GM18505 (cell line): Measurements from ENCODE around the gene MRPL23.

Experiments used
- ATAC-seq: cut with Tn5 transposase; IDR thresholded peaks from one replicate; pipeline ENCODE4 v1.9.1; 2021; ENCODE audit not compliant: unreplicated experiment
- POLR2A ChIP-seq: IDR thresholded peaks from 4 replicates; pipeline ENCODE4 v1.6.1; 2011; ENCODE audit warnings: borderline replicate concordance; ENCODE audit not compliant: insufficient read depth, insufficient read length; ENCODE audit errors: extremely low read depth

Gene MRPL23

GRCh38 chr11:1917523-1918435 is 29.4 kb upstream of the MRPL23 start:
- ATAC-seq: no peak
- TF ChIP-seq POLR2A: no peak

GRCh38 chr11:1918436-1919315 is 28.5 kb upstream of the MRPL23 start:
- no peak for TF ChIP-seq POLR2A
- ATAC-seq: no peak

DNA sequence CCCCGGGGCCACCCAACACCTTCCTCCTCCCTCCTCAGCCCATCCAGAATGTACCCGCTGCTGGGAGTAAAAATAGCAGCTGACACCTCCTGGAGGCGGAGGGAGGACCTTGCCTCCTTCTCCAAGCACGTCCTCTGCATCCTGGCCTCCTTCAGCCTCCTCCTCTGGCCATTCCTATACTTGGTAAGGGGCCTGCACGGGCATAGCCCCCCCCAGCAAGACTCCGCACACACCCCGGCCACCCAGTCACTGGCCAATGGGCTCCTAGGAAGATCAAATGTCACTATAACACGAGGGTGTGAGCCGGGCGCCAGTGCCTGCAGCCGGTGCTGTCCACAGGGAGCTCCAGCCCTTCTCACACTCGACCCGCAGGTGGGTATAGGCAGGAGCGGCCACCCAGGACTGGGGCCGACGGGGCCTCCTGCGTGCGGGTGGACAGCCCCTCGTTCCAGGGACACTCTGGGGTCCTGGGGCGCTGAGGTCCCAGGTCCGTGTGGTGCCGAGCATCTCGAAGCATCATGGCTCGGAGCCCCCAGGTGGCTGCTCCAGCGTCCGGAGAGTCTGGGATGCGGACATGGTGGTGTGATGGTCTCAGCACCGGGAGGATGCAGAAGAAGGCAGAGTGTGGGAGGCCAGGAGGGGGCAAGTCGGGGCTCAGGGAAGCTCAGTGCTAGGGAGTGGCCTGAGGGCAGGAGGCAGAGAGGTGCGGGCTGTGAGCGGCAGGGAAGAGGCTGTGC is 27.6 kb upstream of the MRPL23 start, which contains the start of gene TNNT3:
TNNT3 (plus strand) TSS at position 313 of the 737 bp plus-strand sequence. CDS start 3,172 bp downstream, outside the sequence.
- no peak for TF ChIP-seq POLR2A
- no peak for ATAC-seq

DNA sequence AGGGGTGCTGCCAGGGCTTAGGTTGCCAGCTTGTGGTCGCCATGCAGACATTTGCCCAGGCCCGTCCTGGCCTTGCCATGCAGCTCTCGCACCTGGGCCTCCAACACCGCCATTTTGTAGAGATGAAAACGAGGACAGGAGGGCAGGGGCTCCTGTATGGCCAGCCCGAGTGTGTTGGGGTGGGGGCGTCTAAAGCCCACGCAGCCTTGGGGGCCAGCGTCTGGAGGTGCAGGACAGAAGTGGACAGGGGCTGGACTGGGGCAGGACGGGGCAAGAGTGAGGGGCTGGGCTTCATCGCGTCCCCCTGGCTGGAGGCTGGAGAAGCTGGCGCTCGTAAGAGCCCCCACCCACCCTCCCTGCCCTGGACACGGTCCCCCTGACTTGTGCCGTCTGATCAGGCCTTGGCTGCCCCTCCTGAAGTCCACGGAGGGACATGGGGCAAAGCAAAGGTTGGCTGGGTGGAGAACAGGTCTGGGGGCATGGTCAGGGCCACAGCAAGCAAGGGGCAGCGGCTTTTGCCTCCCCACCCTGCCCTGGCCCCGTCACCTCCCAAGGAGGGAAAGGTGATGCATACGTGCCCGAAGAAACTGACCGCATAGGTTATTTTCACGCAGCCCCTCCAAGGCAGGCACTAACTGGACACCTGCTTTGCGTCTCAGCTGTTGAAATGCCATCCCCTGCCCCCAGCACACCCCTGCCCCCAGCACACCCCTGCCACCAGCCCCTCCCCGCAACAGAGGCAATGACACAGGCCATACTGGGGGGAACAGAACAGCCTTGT is 26.8 kb upstream of the MRPL23 start:
- TF ChIP-seq POLR2A: no peak
- no peak for ATAC-seq

DNA sequence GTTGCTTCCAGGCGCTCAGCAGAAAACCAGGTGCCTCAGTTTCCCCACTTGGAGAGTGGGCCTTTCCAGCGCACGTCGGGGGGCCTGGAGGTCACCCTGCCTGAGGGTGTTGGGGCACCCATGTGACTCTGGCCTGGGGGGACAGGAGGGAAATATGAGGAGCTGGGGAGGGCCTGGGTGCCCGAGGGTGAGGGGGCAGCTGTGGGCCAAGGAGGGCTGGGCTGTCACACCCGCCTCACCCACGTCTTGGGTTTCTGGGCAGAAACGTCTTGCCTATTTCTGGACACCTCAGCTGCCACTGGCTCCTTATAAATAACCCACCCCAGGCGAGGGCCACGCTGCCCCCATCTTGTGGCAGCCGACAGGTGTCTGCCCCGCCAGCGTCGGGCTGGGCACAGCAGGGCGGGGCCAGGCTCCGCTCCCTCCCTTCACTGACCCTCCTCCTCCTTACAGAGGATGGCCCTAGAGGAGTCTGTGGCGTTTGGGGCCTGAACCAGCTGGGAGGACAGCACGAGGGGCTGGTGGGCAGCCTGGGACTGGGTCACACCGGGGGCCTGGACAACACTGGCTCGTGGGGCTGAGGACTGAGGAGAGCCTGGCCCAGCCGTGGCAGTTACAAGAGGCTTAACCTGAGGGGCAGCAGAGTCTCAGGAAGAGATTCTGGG is 26.1 kb upstream of the MRPL23 start:
- no peak for TF ChIP-seq POLR2A
- no peak for ATAC-seq

DNA sequence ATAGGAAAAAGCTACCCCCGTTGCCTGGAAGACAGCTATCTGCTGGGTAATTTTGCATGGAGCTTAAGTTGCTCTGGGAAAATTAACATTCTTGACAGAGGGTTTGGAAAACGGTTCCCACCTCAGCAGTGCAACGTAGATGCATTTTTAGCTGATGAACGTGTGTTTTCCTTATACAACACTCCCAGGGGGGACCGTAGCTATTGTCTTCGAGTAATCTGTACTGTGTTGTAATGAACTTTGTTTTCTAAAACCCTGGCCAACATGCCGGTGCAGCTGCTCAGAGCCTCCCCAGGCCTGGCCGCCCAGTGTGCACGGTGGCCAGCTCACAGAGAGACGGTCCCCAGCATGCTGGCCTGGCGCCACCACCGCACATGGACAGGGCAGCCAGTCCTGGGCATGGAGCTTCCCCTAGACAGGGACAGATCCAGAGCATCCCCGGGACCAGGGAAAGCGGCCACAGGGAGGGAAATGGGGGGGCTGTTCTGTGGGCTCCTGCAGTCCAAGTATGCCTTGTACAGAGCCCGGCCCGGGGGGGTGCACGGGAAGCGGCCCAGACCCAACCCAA is 25.5 kb upstream of the MRPL23 start:
- no peak for ATAC-seq
- no peak for TF ChIP-seq POLR2A

GRCh38 chr11:1922481-1923081 is 24.6 kb upstream of the MRPL23 start:
- no peak for ATAC-seq
- no peak for TF ChIP-seq POLR2A

DNA sequence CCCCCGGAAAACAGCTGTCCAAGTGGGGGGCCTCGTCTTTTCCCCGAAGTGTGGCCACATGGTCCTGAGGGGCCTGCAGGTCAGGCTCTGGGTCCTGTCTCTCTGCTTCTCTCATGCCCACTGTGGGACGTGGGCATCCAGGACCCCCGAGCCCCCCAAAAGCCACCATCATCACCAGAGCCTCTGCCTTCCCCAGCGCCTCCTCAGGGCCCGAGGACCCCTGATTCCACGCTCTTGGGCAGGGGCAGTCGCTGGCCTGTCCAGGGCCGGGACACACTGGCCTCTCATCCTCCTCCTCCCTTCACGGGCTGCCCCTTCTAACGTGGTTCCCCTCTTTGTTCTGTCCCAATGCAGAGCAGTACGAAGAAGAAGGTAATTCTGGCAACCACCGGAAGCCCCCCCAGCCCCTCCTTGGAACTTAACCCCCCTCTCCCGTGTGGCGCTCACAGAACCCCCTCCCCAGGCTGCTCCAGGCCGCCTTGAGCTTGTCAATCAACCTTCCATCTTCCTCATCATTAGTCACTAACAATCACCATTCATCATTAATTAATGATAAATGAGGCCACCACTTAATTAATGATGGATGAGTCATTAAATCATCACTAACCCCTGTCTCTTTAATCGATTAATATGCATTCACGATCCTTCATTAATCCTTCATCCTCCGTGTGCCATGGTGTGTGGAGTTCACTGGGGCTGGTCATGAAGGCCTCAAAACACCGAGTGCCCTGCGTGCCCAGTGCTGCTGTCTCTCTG is 23.8 kb upstream of the MRPL23 start:
- TF ChIP-seq POLR2A: no peak
- no peak for ATAC-seq

DNA sequence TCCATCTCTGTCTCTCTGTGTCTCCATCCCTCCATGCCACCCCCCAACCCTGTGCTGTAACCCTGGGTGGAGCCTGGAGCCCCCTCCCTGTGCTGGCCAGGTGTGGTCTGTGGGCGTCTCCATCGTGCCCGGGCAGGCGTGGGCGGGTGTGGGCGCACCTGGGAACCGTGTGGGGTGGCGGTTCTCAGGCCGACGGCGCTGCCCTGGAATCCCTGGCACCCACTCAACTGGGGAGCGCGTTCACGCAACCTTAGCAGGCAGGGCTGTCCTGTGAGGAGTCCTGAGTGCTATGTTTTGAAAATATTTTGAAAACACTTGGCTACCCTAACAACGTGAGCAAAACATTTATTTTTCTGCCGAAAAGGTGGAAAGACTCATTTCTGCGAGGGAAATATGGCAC is 23.0 kb upstream of the MRPL23 start:
- no peak for ATAC-seq
- no peak for TF ChIP-seq POLR2A

DNA sequence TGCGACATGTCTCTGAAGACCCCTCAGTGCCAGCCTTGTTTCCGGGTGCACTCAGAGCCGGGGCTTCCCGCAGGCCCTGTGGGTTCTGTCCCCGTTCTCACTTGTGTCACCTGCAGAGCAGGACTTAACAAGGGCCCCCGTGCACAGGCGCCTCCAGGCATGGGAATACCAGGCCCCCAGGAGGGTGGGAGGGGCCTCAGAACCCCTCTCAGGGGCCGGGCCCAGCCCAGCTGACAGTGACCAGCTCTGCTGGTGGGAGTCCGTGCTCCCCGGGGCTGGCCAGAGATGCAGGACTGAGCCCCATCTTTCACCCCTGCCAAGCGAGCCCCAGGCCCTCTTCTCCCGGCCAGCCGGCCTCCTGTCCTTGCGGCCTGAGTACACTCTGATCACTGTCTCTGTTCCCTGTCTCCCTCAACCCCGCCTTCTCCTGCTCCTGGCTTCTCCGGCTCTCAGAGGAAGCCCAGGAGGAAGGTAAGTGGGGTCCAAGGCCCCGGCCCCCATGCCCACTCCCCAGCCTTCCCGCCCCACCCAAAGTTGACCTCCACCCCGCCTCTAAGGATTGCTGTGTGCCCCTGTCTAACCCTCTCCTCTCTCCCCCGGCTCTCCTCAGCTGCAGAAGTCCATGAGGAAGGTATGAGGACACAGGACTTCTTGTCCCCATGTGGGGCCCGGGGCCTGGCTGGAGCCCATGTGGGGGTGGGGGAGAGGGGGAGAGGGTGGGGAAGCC is 22.3 kb upstream of the MRPL23 start:
- TF ChIP-seq POLR2A: no peak
- ATAC-seq: no peak

DNA sequence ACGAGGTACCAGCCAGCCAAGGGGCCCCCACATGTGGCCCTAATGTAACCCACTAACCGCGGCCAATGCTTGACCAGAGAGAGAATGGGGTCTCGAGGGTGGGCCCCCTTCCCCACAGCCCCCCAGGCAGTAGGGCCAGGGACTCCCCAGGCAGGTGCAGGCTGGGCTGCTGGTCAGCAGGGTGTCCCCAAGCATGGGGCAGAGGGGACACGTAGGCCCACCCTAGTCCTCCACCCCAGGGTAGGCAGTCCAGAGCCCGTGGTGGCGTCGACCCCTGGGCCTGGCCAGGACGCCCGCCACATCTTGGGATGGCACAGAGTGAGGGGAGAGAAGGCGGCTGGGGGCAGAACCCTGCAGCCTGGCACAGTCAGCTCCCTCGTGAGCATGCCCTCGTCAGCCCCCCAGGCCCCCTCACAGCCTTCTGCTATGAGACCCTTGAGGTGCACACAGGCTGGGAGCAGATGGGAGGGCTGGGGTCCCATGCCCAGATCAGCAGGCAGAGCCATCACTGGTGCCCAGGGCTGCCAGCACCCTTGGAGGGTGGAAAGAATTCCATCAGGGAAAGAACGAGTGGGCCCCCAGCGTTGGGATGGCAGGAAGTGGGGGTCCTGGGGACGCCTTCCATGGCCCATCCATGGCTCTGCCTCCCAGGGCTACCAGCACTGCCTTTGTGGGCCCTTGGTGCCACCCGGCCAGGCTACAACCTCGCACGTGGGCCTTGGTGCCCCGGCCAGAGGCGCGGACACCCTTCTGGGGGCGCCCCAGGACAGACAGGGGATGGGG is 21.6 kb upstream of the MRPL23 start:
- ATAC-seq: no peak
- no peak for TF ChIP-seq POLR2A
